Measurements from ENCODE around the gene CEP350.

DNA sequence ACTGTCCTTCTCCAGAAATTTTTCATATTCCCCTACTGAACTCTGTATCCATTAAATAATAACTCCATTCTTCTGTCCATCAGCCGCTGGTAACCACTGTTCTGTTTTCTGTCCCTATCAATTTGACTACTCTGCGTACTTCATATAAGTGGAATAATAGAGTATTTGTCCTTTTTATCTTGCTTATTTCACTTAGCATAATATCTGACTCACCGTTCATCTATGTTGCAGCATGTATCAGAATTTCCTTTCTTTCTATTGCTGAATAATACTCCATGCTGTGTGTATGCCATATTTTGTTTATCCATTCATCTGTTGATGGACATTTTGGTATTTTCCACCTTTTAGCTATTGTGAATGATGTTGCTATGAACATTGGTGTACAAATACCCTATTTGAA lies 71.9 kb downstream of the CEP350 start:
- TF ChIP-seq JUND (IDR thresholded peaks at IDR 0.05) (no peak), YY1 (IDR thresholded peaks at IDR 0.05; ENCODE audit: extremely low read depth, insufficient replicate concordance, low read depth, low read length) (no peak), SIN3A (IDR thresholded peaks at IDR 0.05; ENCODE audit: low read depth) (no peak), POLR2A (IDR thresholded peaks at IDR 0.05; ENCODE audit: borderline replicate concordance, extremely low read depth, insufficient read depth, insufficient read length) (no peak), POLR2AphosphoS5 (IDR thresholded peaks at IDR 0.05; ENCODE audit: low read depth, low read length) (no peak)
- TF ChIP-seq, protein P1, sequence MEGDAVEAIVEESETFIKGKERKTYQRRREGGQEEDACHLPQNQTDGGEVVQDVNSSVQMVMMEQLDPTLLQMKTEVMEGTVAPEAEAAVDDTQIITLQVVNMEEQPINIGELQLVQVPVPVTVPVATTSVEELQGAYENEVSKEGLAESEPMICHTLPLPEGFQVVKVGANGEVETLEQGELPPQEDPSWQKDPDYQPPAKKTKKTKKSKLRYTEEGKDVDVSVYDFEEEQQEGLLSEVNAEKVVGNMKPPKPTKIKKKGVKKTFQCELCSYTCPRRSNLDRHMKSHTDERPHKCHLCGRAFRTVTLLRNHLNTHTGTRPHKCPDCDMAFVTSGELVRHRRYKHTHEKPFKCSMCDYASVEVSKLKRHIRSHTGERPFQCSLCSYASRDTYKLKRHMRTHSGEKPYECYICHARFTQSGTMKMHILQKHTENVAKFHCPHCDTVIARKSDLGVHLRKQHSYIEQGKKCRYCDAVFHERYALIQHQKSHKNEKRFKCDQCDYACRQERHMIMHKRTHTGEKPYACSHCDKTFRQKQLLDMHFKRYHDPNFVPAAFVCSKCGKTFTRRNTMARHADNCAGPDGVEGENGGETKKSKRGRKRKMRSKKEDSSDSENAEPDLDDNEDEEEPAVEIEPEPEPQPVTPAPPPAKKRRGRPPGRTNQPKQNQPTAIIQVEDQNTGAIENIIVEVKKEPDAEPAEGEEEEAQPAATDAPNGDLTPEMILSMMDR (IDR thresholded peaks at IDR 0.05 in 2 of 3, conservative IDR thresholded peaks at IDR 0.05 in 1 of 3; ENCODE audit: borderline replicate concordance in 1 of 3, insufficient read depth in 1 of 3, low read depth in 2 of 3, low read length in 2 of 3) = no peak
- TF ChIP-seq, protein P2, sequence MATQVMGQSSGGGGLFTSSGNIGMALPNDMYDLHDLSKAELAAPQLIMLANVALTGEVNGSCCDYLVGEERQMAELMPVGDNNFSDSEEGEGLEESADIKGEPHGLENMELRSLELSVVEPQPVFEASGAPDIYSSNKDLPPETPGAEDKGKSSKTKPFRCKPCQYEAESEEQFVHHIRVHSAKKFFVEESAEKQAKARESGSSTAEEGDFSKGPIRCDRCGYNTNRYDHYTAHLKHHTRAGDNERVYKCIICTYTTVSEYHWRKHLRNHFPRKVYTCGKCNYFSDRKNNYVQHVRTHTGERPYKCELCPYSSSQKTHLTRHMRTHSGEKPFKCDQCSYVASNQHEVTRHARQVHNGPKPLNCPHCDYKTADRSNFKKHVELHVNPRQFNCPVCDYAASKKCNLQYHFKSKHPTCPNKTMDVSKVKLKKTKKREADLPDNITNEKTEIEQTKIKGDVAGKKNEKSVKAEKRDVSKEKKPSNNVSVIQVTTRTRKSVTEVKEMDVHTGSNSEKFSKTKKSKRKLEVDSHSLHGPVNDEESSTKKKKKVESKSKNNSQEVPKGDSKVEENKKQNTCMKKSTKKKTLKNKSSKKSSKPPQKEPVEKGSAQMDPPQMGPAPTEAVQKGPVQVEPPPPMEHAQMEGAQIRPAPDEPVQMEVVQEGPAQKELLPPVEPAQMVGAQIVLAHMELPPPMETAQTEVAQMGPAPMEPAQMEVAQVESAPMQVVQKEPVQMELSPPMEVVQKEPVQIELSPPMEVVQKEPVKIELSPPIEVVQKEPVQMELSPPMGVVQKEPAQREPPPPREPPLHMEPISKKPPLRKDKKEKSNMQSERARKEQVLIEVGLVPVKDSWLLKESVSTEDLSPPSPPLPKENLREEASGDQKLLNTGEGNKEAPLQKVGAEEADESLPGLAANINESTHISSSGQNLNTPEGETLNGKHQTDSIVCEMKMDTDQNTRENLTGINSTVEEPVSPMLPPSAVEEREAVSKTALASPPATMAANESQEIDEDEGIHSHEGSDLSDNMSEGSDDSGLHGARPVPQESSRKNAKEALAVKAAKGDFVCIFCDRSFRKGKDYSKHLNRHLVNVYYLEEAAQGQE (IDR thresholded peaks at IDR 0.05; ENCODE audit: low read depth) = no peak

All from HCT116 (cell line).